OCI-LY7 (cell line): ENCODE data around the gene MYBPC2.

Experiments
- CTCF ChIP-seq: fragments of 200-600 bp; sonication (generic); conservative IDR thresholded peaks from 2 replicates; pipeline ENCODE4 v1.5.1; 2014; ENCODE audit warnings: mild to moderate bottlenecking, antibody characterized with exemption, low read length, moderate library complexity, mixed read lengths
- EZH2phosphoT487 ChIP-seq: fragments of 200-600 bp; sonication (generic); IDR thresholded peaks from 2 replicates; pipeline ENCODE4 v1.6.1; 2018; ENCODE audit warnings: low read depth, borderline replicate concordance, mild to moderate bottlenecking, mixed run types, antibody characterized with exemption, low read length, moderate library complexity, mixed read lengths

GRCh38 chr19:50449236-50449899 is 16.7 kb downstream of the MYBPC2 start:
- TF ChIP-seq CTCF (no peak), EZH2phosphoT487 (no peak)
